Activated CD4-positive, alpha-beta T cell treated with anti-CD3 and anti-CD28 coated beads, Interleukin-10, Interleukin-2, amounts not matched to agents 100 ng/mL and 50 ng/mL, durations not matched to agents 16 hours and 8 hours (primary cell): ENCODE measurements around the gene C10orf95.

Experiments used
- DNase-seq: peaks from one replicate; pipeline ENCODE4 v3.0.0-alpha.2; 2020

The C10orf95 gene

GRCh38 chr10:102400076-102400475 is 51.3 kb downstream of the C10orf95 start:
- DNase-seq: no peak
